Thyroid gland (tissue), 4 donors: ENCODE data around the gene CDC42BPG.

Source experiments
- POLR2A ChIP-seq, 2 donors: fragments of 450-650 bp; IDR thresholded peaks; one replicate each; pipeline ENCODE4 v1.6.1; 2017; ENCODE audit warnings: antibody characterized with exemption in 2 of 2, mild to moderate bottlenecking in 2 of 2, moderate library complexity in 1 of 2
- TF ChIP-seq, protein P1 (sequence below), 6 experiments: fragments of 200-600 bp in 3 of 6; fragments of 450-650 bp in 3 of 6; sonication (generic) in 3 of 6; IDR thresholded peaks; one replicate each; pipeline ENCODE4 v1.5.1; 2016 to 2019; ENCODE audit warnings: antibody characterized with exemption in 6 of 6, mild to moderate bottlenecking in 2 of 6, inconsistent platforms in 1 of 6, moderate library complexity in 1 of 6

DNA sequence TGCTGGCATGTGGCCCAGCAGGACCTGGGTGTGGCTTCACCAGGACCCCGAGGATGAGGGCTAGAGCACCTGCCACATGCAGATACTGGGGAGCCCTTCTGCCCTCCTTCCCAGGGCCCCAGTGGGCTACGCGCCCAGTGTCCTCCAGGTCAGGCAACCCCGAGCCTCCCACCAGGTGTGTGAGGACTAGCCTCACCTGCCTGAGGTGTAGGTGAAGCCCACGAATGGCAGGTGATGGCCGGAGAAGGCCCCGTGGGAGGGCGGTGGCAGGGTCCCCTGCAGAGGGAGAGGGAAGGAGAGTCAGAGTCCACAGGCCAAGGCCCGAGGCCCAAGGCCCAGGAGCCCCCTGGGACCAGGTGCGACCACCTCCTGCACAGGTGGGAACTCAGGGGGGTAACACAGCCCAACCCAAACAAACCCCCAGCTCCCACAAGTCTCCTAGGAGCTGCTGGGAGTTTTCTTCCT lies 6.5 kb downstream of the CDC42BPG start:
- TF ChIP-seq, protein P1, sequence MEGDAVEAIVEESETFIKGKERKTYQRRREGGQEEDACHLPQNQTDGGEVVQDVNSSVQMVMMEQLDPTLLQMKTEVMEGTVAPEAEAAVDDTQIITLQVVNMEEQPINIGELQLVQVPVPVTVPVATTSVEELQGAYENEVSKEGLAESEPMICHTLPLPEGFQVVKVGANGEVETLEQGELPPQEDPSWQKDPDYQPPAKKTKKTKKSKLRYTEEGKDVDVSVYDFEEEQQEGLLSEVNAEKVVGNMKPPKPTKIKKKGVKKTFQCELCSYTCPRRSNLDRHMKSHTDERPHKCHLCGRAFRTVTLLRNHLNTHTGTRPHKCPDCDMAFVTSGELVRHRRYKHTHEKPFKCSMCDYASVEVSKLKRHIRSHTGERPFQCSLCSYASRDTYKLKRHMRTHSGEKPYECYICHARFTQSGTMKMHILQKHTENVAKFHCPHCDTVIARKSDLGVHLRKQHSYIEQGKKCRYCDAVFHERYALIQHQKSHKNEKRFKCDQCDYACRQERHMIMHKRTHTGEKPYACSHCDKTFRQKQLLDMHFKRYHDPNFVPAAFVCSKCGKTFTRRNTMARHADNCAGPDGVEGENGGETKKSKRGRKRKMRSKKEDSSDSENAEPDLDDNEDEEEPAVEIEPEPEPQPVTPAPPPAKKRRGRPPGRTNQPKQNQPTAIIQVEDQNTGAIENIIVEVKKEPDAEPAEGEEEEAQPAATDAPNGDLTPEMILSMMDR (IDR thresholded peaks at IDR 0.05) = no peak
- no peak for TF ChIP-seq POLR2A (IDR thresholded peaks at IDR 0.05)
